ENCODE results near the gene PCDHGA12.

DNA sequence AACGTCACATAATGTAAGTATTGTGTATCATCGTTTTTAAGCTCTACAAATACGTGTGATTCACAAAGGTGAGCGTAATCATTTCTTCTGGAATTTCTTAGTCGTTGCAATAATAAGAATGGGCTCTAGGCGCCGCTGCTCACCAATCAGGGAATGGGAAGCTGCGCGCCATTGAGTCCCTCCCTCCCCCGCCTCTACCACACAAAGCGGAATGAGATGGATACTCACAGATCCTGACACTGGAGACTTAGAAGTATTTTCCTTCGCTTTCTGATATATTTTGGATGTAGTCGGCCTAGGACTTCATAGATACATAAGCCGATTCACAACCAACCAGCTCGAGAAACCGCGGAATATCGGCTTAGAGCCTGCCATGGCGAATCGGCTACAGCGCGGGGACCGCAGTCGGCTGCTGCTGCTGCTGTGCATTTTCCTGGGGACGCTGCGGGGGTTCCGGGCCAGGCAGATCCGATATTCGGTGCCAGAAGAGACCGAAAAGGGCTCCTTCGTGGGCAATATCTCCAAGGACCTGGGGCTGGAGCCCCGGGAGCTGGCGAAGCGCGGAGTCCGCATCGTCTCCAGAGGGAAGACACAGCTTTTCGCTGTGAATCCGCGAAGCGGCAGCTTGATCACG is 9.3 kb upstream of the PCDHGA12 start, which contains the start of gene PCDHGA11:
- TF ChIP-seq, protein P1, sequence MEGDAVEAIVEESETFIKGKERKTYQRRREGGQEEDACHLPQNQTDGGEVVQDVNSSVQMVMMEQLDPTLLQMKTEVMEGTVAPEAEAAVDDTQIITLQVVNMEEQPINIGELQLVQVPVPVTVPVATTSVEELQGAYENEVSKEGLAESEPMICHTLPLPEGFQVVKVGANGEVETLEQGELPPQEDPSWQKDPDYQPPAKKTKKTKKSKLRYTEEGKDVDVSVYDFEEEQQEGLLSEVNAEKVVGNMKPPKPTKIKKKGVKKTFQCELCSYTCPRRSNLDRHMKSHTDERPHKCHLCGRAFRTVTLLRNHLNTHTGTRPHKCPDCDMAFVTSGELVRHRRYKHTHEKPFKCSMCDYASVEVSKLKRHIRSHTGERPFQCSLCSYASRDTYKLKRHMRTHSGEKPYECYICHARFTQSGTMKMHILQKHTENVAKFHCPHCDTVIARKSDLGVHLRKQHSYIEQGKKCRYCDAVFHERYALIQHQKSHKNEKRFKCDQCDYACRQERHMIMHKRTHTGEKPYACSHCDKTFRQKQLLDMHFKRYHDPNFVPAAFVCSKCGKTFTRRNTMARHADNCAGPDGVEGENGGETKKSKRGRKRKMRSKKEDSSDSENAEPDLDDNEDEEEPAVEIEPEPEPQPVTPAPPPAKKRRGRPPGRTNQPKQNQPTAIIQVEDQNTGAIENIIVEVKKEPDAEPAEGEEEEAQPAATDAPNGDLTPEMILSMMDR (conservative IDR thresholded peaks at IDR 0.05; ENCODE audit: low read depth in 2 of 2), result peak; percentile 89
- TF ChIP-seq EZH2 (IDR thresholded peaks at IDR 0.05; ENCODE audit: low read depth, unreplicated experiment) (no peak), POLR2AphosphoS5 (IDR thresholded peaks at IDR 0.05; ENCODE audit: low read depth) (no peak)
- TF ChIP-seq, protein P2, sequence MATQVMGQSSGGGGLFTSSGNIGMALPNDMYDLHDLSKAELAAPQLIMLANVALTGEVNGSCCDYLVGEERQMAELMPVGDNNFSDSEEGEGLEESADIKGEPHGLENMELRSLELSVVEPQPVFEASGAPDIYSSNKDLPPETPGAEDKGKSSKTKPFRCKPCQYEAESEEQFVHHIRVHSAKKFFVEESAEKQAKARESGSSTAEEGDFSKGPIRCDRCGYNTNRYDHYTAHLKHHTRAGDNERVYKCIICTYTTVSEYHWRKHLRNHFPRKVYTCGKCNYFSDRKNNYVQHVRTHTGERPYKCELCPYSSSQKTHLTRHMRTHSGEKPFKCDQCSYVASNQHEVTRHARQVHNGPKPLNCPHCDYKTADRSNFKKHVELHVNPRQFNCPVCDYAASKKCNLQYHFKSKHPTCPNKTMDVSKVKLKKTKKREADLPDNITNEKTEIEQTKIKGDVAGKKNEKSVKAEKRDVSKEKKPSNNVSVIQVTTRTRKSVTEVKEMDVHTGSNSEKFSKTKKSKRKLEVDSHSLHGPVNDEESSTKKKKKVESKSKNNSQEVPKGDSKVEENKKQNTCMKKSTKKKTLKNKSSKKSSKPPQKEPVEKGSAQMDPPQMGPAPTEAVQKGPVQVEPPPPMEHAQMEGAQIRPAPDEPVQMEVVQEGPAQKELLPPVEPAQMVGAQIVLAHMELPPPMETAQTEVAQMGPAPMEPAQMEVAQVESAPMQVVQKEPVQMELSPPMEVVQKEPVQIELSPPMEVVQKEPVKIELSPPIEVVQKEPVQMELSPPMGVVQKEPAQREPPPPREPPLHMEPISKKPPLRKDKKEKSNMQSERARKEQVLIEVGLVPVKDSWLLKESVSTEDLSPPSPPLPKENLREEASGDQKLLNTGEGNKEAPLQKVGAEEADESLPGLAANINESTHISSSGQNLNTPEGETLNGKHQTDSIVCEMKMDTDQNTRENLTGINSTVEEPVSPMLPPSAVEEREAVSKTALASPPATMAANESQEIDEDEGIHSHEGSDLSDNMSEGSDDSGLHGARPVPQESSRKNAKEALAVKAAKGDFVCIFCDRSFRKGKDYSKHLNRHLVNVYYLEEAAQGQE (IDR thresholded peaks at IDR 0.05; ENCODE audit: unreplicated experiment), result no peak

Measured in GM23338 (cell line).